Epidermal melanocyte (primary cell): ENCODE data around the gene USP47.
"Not testable (repeated sequence)": the region's sequence is repeated elsewhere in the genome, so short reads cannot be mapped to it uniquely, and the experiment has no call there.

Source experiments
- DNase-seq: peaks from one replicate; pipeline ENCODE4 v3.0.0; 2011; ENCODE audit warnings: low spot score; ENCODE audit not compliant: insufficient read length

USP47 gene

DNA sequence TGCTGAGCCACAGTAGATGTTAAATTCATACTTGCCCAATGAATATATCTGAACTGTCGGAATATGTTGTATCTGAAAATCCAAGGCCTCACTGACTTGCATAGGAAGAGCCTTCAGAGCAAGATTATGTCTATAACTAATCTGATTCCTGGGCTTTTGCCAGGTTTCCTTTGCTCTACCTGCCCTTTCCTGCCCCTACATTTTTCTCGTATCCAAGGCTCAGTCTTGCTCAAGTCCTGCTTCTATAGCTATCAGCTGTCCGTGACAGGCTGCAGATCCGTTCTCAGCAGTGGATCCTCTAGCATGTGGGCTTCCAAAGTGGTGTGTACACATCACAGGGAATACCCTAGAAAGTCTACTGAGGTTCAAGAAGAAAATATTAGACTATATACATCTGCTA, 18.8 kb upstream of the USP47 start:
- no peak for DNase-seq

DNA sequence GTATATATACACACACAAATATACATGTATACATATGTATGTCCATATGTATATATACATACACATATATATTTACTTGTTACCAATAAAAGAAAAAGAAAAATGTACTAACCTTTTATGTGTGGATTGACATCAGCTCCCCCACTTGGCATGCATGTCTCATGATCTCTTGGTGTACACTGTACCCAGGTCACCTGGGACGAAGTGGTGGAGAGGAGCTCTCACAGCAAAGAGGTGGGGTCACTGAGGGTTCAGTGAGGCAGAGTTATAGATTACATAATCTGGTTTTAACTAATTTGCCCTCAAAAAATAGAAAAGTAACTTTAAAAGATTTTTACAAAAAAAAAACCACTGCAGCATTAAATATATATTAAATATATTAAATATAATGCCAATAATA, 15.5 kb upstream of the USP47 start:
- DNase-seq, result no peak

DNA sequence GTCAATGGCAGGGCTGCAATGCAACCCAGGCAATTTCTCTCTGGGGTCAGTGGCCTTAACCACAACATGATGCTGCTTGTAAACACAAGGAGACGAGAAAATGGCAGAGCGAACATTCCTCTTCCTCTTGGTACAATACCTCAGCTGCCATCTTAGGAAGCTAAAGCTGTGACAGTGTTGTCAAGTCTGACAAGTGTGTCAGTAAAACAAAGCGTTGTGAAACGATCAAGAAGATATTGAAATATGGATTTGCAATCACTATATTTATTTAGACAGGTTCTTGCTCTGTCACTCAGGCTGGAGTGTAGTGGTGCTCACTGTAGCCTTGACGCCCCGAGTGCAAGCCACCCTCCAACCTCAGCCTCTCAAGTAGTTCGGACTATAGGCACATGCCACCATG, 14.5 kb upstream of the USP47 start:
- no peak for DNase-seq

DNA sequence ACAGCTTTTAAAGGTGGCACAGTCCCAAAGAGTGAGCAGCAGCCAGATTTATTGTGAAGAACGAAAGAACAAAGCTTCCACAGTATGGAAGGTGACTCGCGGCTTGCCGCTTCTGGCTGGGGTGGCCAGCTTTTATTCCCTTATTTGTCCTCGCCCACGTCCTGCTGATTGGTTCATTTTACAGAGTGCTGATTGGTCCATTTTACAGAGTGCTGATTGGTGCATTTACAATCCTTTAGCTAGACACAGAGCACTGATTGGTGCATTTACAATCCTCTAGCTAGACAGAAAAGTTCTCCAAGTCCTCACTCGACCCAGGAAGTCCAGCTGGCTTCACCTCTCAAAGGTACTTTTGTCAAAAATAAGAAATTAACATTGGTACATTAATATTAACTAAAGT, 10.4 kb upstream of the USP47 start:
- not testable (repeated sequence) for DNase-seq

DNA sequence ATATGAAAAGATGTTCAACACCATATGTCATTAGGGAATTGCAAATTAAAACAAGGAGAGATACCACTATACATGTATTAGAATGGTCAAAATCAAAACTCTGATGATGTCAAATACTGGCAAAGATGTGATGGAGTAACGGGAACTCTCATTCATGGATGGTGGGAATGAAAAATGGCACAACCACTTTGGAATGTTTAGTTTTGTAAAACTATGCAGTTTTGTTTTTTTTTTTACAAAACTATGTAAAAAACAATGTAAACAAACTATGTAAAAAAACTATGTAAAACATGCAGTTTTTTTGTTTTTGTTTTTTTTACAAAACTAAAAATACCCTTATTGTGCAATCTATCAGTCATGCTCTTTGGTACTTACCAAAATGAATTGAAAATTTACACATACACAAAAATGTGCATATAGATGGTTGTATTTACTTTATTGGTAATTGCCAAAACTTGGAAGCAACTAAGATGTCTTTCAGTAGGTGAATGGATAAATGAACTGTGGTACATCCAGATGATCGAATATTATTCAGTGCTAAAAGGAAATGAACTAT, 5.0 kb upstream of the USP47 start:
- no peak for DNase-seq

DNA sequence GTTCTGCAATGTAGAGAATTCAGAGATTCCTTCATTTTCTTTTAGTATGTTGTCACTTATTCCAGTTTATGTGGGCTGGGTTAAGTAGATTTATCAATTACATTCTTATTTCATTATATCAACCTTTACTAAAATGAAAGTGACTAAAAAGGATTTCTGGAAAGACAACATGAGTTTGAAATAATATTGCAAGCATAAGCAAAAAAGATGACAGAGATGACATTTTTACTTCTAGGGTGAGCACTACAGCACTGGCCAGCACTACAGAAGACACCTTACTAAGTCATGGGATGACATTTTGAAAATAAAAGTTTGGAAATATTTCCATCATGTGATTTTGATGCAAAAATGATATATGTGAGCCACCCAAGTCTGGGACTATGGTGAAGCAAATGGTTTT, 2.1 kb upstream of the USP47 start:
- DNase-seq, result no peak

DNA sequence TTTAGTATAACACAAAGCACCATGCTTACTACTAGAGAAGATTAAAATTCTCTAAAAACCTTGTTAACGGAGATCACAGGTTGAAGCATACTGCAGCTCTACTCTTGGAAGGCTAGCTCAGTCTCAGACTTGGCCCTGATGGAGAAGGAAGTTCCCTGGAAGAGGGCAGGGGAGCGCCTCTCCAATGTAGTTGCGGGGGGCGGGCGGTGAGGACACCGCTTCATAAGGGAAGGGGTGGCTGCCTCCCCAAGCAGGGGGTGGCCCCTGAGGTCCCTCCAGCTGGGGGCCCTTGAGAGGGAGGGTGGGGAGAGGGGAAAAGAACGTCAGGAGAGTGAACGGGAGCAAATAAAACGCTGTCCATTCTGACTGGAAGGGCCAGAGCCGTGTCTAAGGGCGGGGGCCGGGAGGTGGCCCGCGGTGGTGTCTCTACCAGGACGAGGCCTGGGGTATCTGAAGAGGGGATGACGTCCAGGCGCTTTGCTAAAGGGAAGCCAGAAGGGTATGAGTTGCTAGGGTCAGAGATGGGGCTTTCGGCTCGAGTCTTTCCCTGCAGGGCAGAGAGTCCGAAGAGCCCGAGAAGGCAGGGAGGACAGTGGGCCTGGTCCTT, 553 bp upstream of the USP47 start:
- DNase-seq, result no peak

DNA sequence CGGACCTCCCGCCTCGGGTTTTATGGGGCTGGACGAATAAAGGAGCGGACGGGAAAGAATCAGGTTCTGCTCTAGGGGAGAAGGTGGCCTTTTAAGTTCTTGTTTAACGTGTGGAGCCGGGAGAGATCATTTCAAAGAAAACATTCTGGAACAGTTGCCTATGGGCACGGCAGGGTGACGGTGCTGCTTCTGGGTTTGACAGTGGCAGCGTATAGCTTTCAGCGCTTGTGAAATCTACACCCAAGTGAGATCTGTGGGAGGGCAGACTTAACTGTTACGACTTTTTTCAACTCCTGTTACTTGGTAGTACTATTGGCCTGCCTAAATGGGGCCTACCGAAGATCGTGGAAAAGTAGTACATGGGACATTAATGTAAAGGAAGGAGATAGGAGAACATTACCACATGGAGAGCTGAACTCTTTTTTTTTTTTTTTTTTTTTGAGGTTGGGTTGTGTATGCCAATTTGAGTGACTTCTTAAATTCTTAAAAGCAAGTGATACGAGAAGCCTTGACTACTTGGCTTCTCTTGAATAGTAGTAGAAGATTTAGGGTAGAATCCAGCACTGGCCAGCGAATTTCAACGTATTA, 743 bp downstream of the USP47 start:
- DNase-seq, result no peak

DNA sequence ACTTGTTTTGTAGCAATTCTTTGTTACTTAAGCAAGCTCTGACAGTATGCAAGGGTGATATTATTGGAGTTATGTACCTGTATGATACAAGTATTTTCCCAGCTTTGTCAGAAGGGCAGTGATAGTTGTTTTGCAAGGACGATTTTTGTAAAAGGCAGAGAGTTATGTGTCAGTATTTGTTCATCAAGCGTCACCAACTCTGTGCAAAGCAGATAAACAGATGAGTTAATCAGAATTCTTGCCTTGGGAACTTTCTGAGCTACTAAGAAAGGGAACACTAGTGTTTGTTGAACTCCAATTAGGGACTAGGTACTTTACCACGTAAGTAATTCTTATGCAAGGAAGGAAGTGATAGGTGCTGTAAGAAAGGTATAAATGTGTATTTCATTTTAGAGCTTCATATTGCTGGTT, 1.4 kb downstream of the USP47 start:
- no peak for DNase-seq

DNA sequence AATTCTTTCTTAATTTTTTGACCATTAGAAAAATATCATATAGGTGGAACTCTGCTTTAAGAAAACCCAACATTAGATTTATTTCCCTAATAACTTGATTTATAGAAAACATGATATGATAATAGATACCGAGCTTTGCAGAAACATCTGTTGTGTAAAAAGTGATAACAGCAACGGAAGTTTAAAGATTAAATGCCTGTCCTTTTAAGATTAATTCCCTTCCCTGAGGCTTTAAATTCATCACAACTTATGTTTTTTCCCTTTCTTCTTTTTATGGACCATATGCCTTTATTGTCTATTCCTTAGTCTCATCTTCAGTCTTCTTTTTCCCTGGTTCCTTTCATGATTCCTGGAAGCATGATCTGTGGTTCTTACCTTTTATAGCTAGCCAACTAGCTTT, 1.9 kb downstream of the USP47 start:
- no peak for DNase-seq

DNA sequence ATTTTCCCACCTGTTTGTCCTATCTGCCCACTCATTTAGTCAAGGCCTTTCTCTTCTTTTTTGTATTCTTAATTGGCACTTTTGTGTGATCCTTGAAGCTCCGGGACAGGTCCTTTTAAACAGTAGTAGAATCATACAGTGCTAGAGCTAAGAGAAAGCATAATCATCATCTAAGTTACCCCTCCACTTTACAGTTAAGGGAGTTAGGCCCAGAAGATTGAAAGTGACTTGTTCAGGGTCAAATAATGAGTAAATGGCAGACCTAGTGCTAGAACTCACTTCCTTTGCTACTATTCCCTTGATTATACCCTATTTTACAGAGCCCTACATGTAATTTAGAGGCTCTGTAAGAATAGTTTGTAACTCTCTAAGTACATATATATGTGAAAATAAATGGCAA, 2.5 kb downstream of the USP47 start:
- no peak for DNase-seq

DNA sequence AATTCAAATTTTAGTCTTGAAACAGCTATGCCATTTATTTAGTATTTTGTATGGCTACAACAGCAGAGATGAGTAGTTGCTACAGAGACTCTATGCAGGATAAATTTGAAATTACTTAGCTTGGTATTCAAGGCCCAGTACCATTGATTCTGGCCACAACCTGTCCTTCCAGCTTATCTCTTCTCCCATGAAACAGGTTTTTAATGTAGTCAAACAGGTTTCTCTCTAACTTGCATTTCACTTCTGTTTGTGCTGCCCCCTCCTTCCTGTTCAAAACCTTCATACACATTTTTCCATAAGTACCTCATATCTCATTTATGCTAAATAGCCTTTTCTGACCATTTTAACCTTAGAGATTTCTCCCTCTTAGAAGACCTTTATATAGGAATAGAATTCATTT, 3.3 kb downstream of the USP47 start:
- no peak for DNase-seq

DNA sequence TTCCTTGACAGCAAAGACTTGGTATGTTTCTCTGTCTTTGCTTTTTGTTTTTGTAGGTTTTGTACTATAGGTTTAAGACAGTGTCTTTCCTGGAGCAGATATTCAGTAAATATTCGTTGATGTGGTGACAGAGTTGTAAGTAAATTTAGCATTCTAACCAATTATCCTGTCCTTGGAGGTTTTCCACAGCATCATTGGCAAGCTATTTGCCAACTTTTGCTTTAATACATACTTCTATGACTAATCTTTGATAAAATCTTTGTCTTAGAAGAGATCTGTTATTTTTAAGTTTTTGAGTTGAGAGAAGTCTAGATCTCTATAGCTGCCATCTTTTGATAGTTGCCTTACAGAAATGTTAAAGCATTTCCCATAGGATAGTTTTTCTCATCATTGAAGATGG, 3.8 kb downstream of the USP47 start:
- no peak for DNase-seq

DNA sequence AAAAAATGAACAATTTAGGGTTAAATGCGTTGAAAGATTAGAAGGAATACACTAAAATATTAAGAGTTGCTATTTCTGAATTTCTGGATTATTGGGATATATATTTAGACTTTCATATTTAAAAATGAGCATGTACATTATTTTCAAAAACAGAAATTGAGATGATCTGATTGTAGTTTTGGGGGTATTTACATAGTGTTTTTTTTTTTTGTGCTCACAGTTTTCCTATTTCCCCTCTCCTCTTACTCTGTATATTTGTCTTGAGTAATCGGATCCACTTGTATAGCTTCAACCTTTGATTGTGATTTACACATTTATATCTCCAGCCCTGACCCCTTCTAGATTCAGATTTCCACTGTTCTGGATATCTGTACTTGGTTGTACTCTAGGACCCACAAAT, 5.3 kb downstream of the USP47 start:
- DNase-seq, result no peak

DNA sequence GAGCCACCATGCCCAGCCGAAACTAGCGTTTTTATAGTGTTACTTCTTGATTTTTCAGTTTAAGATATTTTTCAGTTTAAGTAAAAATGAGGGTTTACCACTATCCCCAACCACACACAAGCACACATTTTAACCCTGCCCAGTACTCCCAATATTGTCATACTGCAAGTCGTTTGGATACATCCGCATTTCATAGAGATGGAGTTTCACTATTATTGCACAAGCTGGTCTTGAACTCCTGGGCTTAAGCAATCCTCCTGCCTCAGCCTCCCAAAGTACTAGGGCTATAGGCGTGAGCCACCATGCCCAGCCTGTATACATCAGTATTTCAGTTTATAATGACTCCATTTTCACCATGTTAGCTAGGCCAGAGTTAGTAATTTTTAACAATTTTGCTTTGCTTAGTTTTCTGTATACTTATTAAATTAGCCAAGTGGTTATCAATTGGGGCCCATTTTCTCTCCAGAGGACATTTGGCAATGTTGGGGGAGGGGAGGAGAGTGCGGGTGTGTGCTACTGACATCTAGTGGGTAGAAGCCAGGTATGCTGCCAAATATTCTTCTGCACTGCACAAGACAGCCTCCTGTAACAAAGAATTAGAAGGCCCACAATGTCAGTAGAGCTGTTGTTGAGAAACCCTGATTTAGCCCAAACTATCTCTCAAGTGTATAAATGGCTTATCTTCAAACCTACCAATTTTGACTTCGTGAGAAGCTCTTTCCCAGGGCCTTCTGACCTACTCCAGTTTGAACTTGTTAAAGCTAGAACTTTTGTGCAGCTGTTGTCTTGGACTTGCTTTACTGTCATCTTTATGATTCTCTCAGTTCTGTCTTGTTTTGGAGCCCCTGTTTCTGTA, 7.3 kb downstream of the USP47 start:
- DNase-seq, result no peak

DNA sequence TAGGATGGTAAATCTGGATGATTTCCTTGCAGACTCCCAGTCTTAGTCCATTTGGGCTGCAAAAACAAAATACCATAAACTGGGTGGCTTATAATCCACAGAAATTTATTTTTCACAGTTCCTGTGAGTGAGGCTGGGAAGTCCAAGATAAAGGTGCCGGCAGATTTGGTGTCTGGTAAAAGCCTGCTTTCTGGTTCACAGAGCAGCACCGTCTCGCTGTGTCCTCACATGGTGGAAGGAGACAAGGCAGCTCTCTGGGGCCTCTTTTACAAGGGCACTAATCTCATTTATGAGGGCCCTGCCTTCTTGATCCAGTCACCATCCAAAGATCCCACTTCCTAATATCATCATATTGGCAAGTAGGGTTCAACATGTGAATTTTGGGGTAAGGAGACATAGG, 8.9 kb downstream of the USP47 start:
- no peak for DNase-seq

DNA sequence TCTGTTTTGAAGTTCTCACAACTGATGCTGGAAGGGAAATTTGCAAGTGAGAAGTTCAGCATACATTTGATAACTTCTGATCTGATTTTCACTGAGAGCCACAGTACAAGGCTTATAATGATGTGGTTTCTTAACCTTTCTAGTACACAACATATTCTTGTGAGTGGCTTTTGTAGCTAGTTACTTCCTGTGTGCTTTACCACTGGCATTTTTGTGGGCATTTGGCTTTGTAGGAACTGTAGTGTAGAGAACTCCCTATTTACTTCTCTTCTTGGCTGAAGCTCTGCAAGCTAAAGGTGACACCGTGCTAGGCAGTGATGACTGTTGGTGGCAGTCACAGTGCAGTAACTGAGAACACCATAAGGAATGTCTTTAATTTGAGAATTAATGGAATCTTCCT, 14.9 kb downstream of the USP47 start:
- DNase-seq, result no peak

DNA sequence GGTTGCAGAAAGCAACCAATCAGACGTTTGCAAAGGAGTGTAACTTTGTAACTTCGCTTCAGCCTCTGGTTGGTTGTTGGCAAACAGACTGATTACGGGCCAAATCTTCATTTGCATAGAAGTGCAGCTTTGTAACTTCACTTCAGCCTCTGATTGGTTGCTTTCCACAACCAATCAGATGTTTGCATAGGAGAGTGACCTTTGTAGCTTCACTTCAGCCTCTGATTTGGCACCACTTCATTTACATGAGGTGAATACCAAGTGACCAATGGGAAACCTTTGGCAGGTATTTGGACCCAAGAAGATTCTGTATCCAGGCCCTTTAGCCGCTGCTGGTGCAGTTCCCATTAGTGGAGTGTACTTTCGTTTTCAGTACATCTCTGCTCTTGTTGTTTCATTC, 16.0 kb downstream of the USP47 start:
- no peak for DNase-seq

DNA sequence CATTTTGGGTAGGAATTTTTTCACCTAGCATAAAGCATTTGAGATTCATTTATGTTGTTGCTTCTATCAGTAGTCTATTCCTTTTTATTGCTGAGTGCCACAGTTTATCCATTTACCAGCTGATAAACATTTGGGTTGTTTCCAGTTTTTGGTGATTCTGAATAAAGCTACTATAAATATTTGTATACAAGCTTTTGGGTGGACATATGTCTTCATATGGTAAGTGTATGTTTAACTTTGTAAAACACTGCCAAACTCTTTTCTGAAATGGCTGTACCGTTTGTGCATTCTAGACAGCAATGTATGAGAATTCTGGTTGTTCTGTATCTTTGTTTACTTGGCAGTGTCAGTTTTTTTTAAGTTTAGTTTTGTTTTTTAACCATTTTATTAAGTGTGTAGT, 16.9 kb downstream of the USP47 start:
- DNase-seq, result no peak

DNA sequence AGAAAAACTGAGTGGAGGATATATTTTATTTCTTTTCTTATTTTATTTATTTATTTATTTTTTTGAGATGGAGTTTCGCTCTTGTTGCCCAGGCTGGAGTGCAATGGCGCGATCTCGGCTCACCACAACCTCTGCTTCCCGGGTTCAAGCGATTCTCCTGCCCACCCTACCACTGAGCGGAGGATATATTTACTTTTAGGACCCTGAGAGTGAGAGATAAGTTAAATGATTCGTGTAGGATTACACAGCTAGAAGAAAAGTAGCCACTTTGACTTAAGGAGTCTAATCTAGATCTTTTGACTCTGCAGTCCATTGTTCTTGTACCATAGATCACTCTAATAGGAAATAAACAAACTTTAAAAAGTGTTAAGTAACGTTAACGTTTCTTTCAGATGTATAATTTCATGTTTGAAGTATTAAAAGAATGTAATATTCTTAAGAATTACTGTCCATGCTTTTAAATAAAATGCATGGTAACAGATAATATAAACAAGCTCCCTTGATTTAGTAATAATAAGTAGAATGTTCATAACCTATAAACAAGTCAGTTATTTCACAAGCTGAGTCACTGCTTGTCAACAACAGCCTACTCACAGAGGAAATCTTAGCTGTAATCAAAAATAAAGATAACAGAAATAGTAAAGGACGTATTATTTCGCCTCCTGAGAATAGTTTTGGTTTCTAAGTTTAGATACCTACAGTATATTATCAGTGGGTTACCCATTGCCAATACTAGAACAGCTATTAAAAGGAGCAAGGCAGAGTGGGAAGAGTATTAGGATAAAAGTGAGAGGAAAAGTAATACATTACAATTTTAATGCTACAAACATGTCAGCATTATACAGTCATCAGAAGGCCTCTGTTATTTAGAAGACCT, 18.6 kb downstream of the USP47 start:
- DNase-seq, result no peak

DNA sequence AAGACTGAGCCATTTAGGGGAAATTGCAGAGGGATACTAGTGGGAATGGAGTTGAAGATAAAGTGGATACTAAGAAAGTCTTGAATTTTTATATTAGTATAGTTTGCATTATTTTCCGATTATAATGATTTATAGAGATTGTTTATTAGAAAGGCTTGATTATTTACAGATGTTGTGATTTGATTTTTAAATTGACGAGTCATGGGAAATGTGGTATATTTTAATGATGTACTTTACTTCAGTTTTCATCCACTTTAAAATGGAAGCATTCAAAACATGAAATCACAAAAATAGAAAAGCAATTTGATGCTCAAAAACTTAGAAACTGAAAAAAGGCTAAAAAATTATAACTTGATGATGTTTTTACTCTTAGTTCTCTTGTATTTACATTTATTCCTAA, 21.2 kb downstream of the USP47 start:
- DNase-seq, result no peak

DNA sequence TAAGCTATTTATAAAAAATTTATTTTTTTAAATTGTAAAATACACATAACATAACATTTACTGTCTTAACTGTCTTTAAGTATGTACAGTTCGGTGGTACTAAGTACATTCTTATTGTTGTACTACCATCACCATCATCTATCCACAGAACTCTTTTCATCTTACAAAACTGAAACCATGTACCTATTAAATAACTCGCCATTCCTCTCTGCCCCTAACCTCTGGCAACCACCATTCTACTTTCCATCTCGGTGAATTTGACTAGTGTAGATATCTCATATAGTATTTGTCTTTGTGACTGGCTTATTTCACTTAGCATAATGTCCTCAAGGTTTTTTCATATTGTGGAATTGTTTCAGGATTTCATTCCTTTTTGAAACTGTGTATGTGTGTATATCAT, 22.6 kb downstream of the USP47 start:
- no peak for DNase-seq
